ENCODE measurements around the gene CPLX1.

Gene CPLX1

DNA sequence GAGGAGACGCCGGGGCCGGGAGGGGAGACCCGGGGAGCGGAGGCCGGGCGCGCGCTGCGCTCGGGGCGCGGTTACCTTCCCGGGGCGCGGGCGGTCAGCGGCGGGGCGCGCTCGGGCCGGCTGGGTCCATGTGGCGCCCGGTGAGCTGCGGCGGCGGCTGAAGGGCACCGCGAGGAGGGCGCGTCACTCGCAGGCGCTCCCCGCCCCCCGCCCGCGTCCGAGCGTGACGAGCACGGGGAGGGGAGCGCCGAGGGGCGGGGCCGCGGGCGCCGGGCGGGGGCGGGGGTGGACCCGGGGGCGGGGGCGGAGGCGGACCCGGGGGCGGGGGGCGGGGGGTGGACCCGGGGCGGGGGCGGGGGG lies at the start of gene CPLX1:
CPLX1 (minus strand) TSS at position 159 of the 360 bp plus-strand sequence. CDS start 1,607 bp downstream, outside the sequence.
- no peak for DNase-seq

DNA sequence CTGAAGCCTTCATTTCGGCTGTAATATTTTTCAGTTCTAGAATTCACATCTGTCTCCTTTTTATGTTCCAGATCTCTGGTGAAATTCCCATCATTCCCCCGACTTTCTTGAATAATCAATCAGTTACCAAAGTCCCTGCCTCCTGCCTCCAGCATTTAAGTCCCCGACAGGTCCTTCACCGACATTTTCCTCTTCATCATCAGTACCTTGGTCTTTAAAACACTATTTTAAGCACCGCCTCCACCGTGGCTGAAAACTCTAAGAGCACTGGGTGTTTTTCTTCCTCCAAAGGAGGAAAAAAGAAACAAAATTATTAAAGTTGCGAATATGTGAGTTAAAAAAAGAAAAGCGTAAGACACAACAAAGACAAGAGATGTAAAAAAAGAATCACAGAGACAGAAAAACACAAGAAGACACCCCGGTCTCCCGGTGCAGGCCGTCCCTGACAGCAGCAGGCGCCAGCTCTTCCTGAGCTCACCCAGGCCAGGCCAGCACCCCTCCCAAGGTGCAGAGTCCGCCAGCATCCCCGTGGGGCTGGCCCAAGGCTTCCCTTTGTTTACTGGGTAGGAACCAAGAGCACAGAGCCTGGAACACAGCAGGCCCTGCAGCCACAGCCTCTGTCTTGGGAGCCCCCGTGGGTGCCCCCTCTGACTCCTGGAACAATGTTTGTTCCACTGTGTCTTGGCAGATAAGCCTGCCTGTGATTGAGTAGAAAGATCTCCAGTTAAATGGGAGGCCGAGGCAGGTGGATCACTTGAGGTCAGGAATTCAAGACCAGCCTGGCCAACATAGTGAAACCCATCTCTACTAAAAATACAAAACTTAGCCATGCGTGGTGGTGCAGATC lies 49.3 kb upstream of the CPLX1 start:
- DNase-seq = no peak

DNA sequence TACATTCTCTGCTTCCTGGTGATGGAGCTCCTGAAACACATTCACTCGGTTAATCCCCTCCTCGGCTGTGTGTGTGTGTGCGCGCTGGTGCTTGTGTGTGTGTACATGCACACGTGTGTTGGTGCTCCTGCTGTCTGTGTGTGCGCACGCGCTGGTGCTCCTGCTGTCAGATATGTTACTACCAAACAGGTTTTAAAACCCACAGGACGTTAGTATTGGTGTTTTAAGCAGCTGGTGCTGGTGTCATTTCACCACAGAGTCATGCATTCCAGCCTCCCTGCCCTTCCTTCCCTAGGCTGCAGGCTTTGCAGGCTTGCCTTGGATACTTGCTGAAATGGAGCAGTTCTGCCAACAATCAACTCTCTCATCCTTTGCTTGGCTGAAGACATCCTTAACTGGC lies 48.1 kb upstream of the CPLX1 start:
- DNase-seq = no peak

DNA sequence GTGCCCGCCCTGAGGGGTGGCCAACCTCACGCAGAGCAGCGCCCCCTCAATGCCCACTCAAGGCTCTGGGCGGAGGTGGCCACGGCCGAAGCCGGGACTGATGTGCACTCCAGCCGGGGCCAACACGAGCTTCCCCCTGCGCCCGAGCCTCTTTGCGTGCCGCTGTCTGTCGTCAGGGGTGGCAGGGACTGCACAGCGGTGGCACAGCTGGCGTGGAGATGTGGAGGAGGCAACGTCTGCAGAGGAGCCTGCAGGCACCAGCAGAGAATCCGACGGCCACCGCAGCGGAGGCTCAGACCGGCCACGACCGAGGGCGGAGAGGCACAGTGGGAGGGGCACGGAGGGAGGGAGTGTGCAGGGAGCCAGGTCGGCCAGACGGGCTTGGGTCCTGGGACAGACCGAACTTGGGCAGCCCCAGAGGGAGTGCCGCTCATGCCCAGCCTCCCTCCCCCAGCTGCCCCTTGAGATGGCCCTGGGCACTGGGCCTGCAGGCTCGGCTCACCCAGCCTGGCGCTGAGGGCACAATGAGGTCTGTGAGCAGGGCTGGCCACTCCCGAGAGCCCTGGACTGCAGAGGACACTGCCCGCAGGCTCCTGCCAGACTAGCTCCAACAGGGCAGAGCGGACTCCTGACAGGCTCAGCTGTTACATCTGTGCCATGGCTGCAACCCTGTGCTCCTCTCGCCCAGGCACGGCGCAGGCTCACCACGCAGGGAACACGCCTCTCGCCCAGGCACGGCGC lies 46.5 kb upstream of the CPLX1 start:
- DNase-seq = no peak

DNA sequence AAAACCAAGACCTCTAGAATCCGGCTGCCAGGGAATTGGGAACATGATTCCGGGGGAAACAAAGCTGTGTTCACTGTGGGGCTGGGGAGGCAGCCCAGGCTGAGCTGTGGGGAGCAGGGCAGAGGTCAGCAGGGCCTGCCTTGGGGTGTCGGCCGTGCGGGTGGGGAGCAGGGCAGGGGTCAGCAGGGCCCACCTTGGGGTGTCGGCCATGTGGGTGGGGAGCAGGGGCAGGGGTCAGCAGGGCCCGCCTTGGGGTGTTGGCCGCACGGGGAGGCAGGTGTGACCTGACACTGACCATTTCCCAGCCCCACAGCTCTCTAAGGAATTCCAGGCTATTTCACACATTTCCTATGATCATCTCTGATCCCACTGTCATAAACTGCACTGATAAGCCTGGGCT lies 45.6 kb upstream of the CPLX1 start:
- no peak for DNase-seq

DNA sequence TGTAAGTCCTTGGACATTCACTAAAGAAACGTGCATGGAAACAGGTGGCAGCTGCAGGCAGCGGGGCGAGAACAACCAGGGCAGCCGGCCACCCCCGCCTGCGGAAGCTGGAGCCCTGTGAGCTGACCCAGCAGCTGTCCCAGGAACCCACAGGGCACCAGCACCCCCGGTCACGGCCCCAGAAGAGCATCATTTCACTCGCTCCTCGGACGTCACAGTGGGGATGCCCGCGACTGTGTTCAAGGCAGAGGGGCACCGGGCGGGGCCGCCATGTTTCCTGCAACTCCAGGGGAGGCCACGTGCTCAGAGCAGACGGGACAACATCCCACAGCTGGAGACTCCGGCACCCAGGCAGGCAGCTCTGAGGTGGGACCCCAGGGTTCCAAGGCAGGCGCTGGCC lies 45.0 kb upstream of the CPLX1 start:
- DNase-seq = no peak

DNA sequence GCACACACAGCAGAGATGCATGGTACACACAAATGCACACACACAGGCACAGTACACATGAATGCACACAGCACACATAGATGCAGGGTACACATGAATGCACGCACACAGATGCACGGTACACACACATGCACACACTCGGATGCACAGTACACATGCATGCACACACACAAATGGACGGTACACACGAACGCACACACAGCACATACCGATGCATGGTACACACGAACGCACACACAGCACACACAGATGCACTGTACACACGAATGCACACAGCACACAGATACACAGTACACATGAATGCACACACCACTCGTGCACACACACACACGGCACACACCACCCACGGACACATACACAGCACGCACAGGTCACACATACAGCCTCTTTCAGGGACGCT lies 43.8 kb upstream of the CPLX1 start:
- no peak for DNase-seq

DNA sequence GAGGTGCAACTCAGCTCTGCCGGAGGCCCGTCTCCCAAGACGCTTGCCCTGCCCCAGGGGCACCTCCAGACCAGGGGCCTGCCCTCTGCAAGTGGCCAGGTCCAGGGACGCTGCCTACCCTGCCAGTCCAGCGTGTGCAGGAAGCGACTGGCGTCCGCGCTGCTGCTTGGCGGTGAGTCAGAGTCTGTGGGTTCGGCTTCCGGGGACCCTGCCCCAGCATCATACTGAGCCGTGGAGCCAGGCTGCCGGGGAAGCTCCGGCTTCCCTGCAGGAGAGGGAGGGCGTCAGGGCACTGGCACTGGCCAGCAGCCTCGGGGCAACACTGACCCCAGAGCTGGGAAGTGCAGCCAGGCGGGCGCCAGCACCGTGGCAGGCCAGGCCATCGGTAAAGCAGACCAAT lies 42.5 kb upstream of the CPLX1 start:
- DNase-seq = no peak

DNA sequence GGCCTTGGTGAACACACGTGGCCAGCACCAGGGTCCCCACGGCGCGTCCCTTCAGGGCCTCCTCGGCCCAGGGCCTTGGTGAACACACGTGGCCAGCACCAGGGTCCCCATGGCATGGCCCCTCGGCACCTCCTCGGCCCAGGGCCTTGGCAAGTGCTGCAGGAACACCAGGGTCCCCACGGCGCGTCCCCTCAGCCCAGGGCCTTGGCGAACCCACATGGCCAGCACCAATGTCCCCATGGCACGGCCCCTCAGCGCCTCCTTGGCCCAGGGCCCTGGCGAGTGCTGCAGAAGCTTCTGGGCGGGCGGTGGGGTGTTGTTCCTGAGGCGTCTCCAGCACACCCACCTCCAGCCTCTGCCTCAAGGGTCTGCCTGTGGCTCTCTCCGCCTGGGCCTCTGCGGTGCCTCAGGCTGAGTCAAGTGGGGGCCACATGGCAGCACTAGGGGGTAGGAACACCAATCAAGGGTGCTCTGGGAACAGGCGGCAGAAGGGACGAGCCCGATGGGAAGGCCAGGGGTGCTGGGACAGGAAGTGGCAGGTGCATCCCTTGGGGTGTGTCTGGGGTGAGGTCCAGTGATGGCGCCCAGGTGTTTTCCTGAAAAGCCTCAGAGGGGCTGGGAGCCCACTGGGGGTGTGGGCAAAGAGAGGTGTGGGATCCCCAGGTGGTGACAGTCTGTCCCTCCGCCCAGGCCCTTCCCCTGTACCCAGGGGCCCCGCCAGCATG lies 41.8 kb upstream of the CPLX1 start:
- no peak for DNase-seq

DNA sequence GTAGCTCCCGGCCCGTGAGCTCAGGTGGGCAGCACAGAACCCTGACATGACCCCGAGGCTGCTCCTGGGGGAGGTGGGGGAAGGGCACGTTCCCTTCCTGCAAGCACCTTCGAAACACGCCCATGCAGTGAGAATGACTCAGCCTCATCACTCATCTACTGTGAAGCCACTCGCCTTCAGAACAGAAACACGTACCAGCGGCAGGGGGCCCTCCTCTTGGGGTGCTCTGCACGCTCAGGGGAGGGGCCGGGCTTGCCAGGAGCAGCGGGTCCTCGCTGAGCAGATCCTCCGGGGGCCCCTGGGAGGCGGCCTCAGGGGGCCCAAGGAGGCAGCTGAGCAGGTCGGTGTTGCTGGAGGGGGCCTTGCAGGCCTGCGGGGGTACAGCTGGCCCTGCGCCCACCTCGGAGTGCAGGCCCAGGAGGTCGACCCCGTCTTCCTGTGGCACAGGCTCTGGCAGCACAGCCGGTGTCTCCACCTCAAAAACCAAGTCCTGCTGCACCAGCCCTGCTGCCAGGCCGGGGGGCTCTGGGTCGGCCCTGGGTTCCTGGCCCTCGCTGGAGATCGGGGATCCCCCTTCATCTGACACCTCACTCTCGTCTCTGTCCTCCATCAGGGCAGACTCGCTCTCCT lies 40.9 kb upstream of the CPLX1 start:
- no peak for DNase-seq

DNA sequence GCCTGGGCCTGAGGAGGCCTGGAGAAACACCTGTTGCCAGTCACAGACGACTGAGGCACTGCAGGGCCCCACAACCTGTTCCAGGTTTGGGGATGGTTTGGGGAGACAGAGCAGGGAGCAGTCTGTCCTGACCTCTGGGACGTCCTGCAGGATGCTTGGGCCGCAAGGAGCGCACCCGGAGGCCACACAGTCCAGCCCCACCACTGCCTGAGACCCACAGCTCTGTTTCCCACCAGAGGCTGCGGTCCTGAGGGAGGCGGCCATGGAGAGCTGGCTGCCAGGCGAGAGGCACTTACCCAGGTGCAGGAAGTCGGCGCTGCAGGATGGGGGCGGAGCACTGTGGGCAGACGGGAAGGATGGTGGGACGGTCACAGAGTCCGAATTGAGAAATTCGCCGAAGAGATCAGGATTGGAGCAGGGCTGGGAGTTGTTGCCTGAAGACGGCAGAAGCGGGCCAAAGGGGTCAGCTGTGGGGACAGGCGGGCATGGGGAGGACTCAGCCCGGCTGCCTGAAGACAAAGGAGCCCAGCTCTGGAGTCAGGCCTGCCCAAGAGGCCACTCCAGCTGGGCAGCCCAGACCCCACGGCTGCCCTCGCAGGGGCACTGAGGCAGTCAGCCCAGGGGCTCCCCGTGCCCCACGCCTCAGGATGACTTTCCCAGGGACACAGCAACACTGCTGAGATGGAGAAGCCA lies 40.3 kb upstream of the CPLX1 start:
- DNase-seq = no peak

DNA sequence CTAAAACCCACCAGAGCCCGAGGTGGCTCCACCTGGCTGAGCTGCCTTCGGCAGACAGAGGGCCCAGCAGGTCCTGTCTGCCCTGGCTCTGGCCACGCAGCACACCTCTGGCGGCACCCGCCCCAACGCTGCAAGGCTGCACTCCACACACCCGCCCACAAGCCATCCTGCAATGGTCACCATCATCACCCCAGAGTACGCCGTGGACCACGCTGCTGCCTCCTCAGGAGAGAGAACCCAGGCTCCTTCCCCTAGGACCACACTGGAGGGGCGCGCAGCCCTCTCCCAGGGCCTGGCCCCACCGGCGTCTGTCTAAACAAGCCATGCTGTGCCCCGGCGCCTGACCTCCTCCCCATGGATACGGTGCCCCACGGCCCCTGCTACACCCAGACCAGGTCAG lies 39.6 kb upstream of the CPLX1 start:
- DNase-seq = no peak

DNA sequence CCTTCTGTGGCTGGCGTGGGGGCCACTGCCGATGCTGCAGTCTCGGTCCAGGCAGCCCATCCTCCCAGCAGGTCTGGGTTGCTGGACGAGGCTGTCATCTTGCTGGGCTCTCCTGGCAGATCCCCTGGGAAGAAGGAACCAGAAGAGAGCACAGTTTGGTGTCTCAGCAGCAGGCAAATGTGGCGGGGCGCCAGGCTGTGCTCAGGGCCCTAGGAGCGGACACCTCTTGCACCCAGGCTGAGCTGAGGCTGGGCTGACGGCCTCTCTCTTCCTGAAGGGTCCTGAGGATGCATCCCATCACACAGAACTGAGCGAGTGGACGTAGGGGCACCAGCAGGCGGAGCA lies 39.2 kb upstream of the CPLX1 start:
- no peak for DNase-seq

DNA sequence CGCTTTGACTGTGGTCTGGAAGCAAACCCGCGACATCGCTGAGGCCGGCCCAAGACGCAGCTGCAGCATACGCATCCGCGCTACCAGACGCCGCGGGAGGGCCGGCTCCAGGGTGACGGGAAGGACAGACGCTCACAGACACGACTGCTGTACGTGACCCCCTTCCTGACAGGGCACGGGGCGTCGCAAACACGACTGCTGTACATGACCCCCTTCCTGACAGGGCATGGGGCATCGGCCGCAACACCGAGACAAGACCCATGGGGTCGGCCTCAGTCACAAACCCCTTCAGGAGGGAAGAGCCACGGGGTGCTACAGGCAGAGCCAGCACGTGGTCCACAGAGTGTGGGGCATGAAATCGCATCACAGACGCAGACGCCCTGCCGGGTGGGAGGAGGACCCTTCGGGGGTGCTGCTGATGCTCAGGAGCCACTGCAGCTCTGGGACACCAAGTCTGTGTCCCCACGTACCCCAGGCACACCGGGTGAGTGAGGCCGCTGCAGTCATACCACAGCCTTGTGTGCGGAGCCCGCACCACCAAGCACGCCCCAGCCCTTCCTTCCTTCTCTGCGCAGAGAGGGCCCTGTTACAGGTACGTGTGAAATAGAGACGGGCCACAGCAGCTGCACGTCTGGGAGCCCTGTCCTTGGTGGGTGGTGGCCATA lies 38.7 kb upstream of the CPLX1 start:
- no peak for DNase-seq

DNA sequence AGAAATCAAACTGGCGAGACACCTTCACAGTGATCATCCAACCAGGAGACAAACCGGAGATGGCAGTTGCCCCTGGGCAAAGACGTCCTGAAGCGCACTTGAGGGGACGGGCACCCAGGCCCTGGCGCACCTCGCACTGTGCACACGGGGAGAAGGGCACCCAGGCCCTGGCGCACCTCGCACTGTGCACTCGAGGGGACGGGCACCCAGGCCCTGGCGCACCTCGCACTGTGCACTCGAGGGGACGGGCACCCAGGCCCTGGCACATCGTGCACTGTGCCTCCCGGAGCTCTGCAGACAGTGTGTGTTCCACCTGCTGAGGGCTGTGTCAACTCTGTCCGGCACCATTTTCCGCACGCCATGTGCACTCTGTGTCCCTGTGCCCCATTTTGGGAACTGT lies 34.6 kb upstream of the CPLX1 start:
- no peak for DNase-seq

DNA sequence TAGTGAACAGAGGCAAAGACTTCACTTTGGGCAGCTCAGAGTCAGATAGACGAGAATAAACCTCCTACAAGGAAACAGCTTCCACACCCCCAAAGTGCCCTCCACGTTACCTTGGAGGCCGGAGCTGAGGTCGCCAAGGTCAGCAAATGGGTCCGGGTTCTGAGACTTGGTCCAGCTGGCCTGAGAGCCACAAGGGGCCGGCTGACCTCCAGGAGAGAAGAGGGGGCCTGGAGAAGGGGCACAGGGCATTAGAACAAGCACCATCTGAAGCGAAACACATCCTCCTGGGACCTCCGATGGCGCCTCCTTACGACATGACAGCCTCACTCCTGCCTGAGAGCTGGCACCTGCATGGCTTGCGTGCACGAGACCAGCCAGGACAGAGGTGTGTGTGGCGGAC lies 33.6 kb upstream of the CPLX1 start:
- no peak for DNase-seq

DNA sequence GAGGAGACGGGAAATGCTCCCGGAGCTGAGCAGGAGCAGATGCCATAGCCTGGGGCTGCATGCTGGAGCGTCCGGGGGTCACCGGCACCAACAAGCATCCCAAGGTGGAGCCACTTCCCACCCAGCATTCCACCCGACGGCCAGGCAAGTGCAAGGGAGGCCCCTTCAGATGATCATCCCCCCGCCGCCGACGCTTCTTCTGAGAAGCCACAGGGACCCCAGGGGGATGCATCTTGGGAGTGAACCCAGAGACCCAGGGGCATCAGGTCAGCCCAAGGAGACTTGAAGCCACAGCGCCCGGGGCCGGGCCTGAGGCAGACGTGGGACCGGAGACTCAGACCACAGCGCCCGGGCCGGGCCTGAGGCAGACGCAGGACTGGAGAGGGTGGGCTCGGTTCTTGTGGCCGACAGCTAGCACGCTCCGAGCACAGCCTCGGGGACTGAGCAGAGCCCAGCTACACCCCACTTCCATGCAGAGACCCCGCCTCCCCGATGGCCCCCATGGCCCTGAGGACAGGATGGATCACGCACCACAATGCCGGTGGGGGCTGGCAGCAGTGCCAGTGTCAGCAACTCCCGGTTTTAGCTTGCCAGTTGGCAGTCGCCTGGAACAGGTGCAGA lies 33.0 kb upstream of the CPLX1 start:
- no peak for DNase-seq

DNA sequence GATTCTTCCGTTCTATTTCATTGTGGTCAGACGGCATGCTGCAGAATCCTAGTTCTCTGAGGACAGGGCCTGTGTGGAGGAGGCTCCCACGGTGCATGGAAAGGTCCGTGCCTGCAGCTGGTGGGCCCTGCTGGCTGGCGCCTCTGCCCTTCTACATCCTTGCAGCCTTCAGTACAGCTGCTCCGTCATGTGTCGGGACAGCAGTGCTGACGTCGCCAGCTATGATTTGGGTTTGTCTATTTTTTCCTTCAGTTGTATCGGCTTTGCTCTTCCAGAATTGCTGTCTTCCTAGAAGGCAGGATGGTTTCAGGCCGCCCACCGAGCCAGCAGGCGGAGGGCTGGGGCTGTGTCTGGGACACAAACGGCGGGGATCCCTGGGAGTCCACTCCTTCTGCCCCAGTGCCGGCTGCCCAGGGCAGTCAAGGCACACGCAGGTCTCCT lies 32.1 kb upstream of the CPLX1 start:
- no peak for DNase-seq

DNA sequence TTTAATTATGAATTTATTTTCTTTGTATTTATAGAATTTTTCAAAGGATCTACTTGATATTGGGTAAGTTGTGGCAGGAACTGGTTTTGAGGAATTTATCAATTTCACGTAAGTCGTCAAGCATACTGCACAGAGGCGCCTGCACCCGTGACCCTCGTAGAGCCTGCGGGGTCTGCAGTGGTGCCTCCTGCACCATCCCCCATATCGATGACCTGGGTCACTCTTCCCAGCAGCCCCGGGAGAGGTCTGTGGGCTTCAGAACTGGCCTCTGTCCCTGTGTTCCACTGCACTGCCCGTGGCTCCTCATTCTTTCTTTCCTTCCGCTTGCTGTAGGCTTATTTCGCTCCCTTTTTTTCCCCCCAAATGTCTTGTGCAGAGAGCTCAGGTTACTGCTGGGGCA lies 31.5 kb upstream of the CPLX1 start:
- DNase-seq = no peak

DNA sequence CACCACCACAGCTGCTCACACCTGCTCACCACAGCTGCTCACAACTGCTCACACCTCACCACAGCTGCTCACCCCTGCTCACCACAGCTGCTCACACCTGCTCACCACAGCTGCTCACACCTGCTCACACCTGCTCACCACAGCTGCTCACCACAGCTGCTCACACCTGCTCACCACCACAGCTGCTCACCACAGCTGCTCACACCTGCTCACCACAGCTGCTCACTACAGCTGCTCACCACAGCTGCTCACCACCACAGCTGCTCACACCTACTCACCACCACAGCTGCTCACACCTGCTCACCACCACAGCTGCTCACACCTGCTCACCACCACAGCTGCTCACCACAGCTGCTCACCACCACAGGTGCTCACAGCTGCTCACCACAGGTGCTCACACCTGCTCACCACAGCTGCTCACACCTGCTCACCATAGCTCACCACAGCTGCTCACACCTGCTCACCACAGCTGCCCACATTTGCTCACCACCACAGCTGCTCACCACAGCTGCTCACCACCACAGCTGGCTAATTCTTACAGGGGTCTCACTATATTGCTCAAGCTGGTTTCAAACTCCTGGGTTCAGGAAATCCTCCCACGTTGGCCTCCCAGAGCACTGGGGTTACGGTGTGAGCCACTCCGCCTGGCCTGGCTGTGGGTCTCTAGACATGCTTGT lies 30.4 kb upstream of the CPLX1 start:
- DNase-seq = no peak

DNA sequence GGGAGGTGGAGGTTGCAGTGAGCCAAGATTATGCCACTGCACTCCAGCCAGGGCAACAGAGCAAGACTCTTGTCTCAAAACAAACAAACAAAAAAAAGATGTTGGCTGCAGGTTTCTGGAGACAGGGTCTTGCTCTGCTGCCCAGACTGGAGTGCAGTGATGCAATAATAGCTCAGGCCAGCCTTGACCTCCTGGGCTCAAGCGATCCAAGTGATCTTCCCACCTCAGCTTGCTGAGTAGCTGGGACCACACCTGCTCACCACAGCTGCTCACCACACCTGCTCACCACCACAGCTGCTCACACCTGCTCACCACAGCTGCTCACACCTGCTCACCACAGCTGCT lies 29.9 kb upstream of the CPLX1 start:
- no peak for DNase-seq
